HL-60 (cell line): ENCODE data around the gene OR10J1.

Experiments used
- DNase-seq, 2 experiments: peaks; one replicate each; pipeline ENCODE4 v3.0.0-alpha.2; 2010 to 2020; ENCODE audit warnings: low read depth in 1 of 2, low spot score in 1 of 2
- H3K27ac ChIP-seq: fragments of 250-450 bp; sonication (Bioruptor Pico); replicated peaks from 2 replicates; pipeline ENCODE4 v1.5.1; 2020; ENCODE audit warnings: mild to moderate bottlenecking, moderate library complexity
- H3K27me3 ChIP-seq: fragments of 250-450 bp; sonication (Bioruptor Pico); 2 replicates; pipeline ENCODE4 v1.5.1; 2021; ENCODE audit warnings: mild to moderate bottlenecking, moderate library complexity; ENCODE audit not compliant: insufficient read depth, poor library complexity, severe bottlenecking
- H3K4me3 ChIP-seq: replicated peaks from 2 replicates; pipeline ENCODE4 v1.5.1; 2011; ENCODE audit warnings: mild to moderate bottlenecking, control low read depth, low read length; ENCODE audit not compliant: insufficient read depth
- CTCF ChIP-seq: IDR thresholded peaks from one replicate; pipeline ENCODE4 v1.5.1; 2011; ENCODE audit warnings: low read length, control low read depth, inconsistent platforms; ENCODE audit not compliant: insufficient read depth
- GABPA ChIP-seq: IDR thresholded peaks from 2 replicates; pipeline ENCODE4 v1.6.1; 2012; ENCODE audit warnings: low read depth
- POLR2AphosphoS5 ChIP-seq: IDR thresholded peaks from 2 replicates; pipeline ENCODE4 v1.6.1; 2012; ENCODE audit warnings: low read depth
- SPI1 ChIP-seq: IDR thresholded peaks from 2 replicates; pipeline ENCODE4 v1.6.1; 2012; ENCODE audit warnings: low read depth, mild to moderate bottlenecking, borderline replicate concordance
- long read RNA-seq: library from polyadenylated mRNA; unstranded; transcript quantifications from one replicate; pipeline ENCODE4 v2.0.0, GENCODE V29; 2020
- TF ChIP-seq, protein P1 (sequence below): IDR thresholded peaks from 2 replicates; pipeline ENCODE4 v1.6.1; 2012; ENCODE audit warnings: low read depth; ENCODE audit not compliant: insufficient replicate concordance

The OR10J1 gene
- long read RNA-seq: 0 reads

- H3K27ac ChIP-seq: no peak within 1 kb of the TSS
- DNase-seq: no peak
- TF ChIP-seq CTCF (no peak), POLR2AphosphoS5 (no peak), GABPA (no peak), SPI1 (no peak)
- TF ChIP-seq, protein P1, sequence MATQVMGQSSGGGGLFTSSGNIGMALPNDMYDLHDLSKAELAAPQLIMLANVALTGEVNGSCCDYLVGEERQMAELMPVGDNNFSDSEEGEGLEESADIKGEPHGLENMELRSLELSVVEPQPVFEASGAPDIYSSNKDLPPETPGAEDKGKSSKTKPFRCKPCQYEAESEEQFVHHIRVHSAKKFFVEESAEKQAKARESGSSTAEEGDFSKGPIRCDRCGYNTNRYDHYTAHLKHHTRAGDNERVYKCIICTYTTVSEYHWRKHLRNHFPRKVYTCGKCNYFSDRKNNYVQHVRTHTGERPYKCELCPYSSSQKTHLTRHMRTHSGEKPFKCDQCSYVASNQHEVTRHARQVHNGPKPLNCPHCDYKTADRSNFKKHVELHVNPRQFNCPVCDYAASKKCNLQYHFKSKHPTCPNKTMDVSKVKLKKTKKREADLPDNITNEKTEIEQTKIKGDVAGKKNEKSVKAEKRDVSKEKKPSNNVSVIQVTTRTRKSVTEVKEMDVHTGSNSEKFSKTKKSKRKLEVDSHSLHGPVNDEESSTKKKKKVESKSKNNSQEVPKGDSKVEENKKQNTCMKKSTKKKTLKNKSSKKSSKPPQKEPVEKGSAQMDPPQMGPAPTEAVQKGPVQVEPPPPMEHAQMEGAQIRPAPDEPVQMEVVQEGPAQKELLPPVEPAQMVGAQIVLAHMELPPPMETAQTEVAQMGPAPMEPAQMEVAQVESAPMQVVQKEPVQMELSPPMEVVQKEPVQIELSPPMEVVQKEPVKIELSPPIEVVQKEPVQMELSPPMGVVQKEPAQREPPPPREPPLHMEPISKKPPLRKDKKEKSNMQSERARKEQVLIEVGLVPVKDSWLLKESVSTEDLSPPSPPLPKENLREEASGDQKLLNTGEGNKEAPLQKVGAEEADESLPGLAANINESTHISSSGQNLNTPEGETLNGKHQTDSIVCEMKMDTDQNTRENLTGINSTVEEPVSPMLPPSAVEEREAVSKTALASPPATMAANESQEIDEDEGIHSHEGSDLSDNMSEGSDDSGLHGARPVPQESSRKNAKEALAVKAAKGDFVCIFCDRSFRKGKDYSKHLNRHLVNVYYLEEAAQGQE: no peak
- H3K4me3 ChIP-seq: no peak within 1 kb of the TSS
- H3K27me3 ChIP-seq: no peaks in the 10 kb centered on the region
These were observed at the start of gene OR10J1 for GRCh38 chr1:159439422-159439821. Gene OR10J1 (plus strand): TSS chr1:159439722. CDS start chr1:159439792, 70 bp downstream.

- H3K27me3 ChIP-seq: peaks cover 3% of the 10 kb centered on the region
- no peak overlapping the region for H3K4me3 ChIP-seq
- no peak overlapping the region for H3K27ac ChIP-seq
- TF ChIP-seq CTCF: no peak
- no peak for TF ChIP-seq POLR2AphosphoS5
- no peak for TF ChIP-seq GABPA
- TF ChIP-seq, protein P1: no peak
- no peak for TF ChIP-seq SPI1
- no peak for DNase-seq
These were observed 32.7 kb upstream of the OR10J1 start for GRCh38 chr1:159406821-159407220.

GRCh38 chr1:159408862-159409400 is 30.6 kb upstream of the OR10J1 start:
- Histone ChIP-seq H3K27me3 (no peaks in the 10 kb centered on the region), H3K4me3 (no peak overlapping the region), H3K27ac (no peak overlapping the region)
- TF ChIP-seq POLR2AphosphoS5 (no peak), GABPA (no peak), SPI1 (no peak), CTCF (no peak)
- TF ChIP-seq, protein P1: no peak
- DNase-seq: no peak
